Measurements from ENCODE around the gene RGS6.

- TF ChIP-seq POLR2A (IDR thresholded peaks at IDR 0.05) (no peak), CTCF (IDR thresholded peaks at IDR 0.05) (no peak)
Measured at GRCh38 chr14:72518809-72519377, 586.7 kb downstream of the RGS6 start.
